Testis (tissue), 2 donors: ENCODE results near the gene TACC3.

Experiments used
- CTCF ChIP-seq, 3 experiments: fragments of 450-650 bp in 2 of 3; fragments of 200-600 bp in 1 of 3; sonication (generic) in 1 of 3; IDR thresholded peaks; one replicate each; pipeline ENCODE4 v1.5.1; 2016 to 2019; ENCODE audit warnings: antibody characterized with exemption in 3 of 3, mild to moderate bottlenecking in 2 of 3, moderate library complexity in 1 of 3
- POLR2A ChIP-seq: fragments of 450-650 bp; IDR thresholded peaks from one replicate; pipeline ENCODE4 v1.6.1; 2017; ENCODE audit warnings: antibody characterized with exemption, mild to moderate bottlenecking, moderate library complexity

GRCh38 chr4:1752284-1753041 lies 31.1 kb downstream of the TACC3 start:
- no peak for TF ChIP-seq CTCF (IDR thresholded peaks at IDR 0.05)
- no peak for TF ChIP-seq POLR2A
